K562 (cell line): ENCODE measurements around the gene ZNF284. TPM values are rescaled to one million over a fixed set of nuclear protein-coding genes. Genes with fewer than 3 reads are reported as not detected.

ENCODE experiments used
- CCAR2 ChIP-seq: fragments of 200-400 bp; formaldehyde crosslinking; IDR thresholded peaks from 2 replicates; pipeline ENCODE4 v1.6.1; 2017; ENCODE audit warnings: mild to moderate bottlenecking, low read depth, low read length
- CEBPZ ChIP-seq: fragments of 150-350 bp; IDR thresholded peaks from 2 replicates; pipeline ENCODE4 v1.6.1; 2014; ENCODE audit warnings: low read depth, mild to moderate bottlenecking, low read length, borderline replicate concordance
- LARP7 ChIP-seq: fragments of 450-650 bp; IDR thresholded peaks from 2 replicates; pipeline ENCODE4 v1.6.1; 2016
- NFATC3 ChIP-seq: fragments of 450-650 bp; IDR thresholded peaks from 2 replicates; pipeline ENCODE4 v1.6.1; 2017; ENCODE audit warnings: mild to moderate bottlenecking
- RBM34 ChIP-seq: fragments of 200-400 bp; formaldehyde crosslinking; IDR thresholded peaks from 2 replicates; pipeline ENCODE4 v1.6.1; 2018; ENCODE audit warnings: low read length, borderline replicate concordance; ENCODE audit not compliant: insufficient read depth
- ZBTB9 ChIP-seq: fragments of 450-650 bp; formaldehyde crosslinking; IDR thresholded peaks from 2 replicates; pipeline ENCODE4 v1.4.0; 2020; ENCODE audit warnings: mild to moderate bottlenecking, moderate library complexity
- ZNF445 ChIP-seq: fragments of 250-450 bp; sonication (Bioruptor Pico); IDR thresholded peaks from 2 replicates; pipeline ENCODE4 v1.4.0; 2020; ENCODE audit warnings: low read depth, mild to moderate bottlenecking, moderate library complexity
- polyA plus RNA-seq, 8 experiments: library from polyadenylated mRNA; depleted of rRNA in 4 of 8; stranded (reverse) in 5 of 8; unstranded in 3 of 8; fragments of >200 nt; fragmentation: Nextera tagmentation in 2 of 8; fragmentation: Illumina TruSeq in 1 of 8; extraction: Ambion mirVana in 2 of 8; extraction: Trizol in 1 of 8; gene quantifications; 2 replicates each; pipeline versions ENCODE4 v1.2.1 to v1.2.3, GENCODE V29; 2011 to 2014; ENCODE audit warnings: inconsistent platforms in 1 of 8, missing spikeins in 1 of 8
- total RNA-seq, 7 experiments: library from RNA; depleted of rRNA in 6 of 7; stranded (reverse); fragments of >200 nt in 6 of 7; fragmentation: Illumina TruSeq in 2 of 7; extraction: Trizol in 2 of 7; gene quantifications; 2 replicates each; pipeline versions ENCODE4 v1.2.1 to v1.2.3, GENCODE V29; 2011 to 2021; ENCODE audit warnings: low replicate concordance in 1 of 7
- TF ChIP-seq, protein P1 (sequence below): sonication (generic); formaldehyde crosslinking; IDR thresholded peaks from 2 replicates; pipeline ENCODE4 v1.8.0; 2022; ENCODE audit warnings: missing genetic modification reagents, mild to moderate bottlenecking, borderline replicate concordance

ZNF284 gene
- total and polyA plus RNA-seq, 9 of the 15 experiments (the other 6 are each of a cell fraction or from before 2014, with no cell fraction given), result 0.07 to 0.24 (median 0.20) TPM

DNA sequence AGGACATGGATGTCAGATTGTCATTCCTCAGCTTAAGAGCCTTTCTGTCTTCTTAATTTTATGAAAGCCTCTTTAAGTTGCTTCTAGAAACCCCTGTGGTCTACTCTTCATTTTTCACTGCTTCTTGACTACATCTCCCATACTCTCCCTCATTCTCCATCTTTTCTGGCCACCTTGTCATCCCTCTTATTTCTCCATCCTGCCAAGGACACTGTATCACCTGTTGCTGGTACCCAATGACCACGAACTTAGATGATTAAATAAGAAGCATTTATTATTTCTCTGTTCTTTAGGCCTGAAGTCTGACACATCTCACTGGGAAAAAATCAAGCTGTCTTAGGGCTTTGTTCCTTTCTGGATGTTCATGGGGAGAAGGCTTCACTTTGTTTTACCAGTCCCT is 10.9 kb upstream of the ZNF284 start (continued):
- no peak for TF ChIP-seq ZBTB9 (CRISPR knock-in tag)
- TF ChIP-seq CCAR2, result no peak
- no peak for TF ChIP-seq CEBPZ
- TF ChIP-seq ZNF445 (CRISPR knock-in tag), result no peak
- TF ChIP-seq RBM34, result no peak
- TF ChIP-seq NFATC3, result no peak
- no peak for TF ChIP-seq LARP7
- TF ChIP-seq, protein P1, sequence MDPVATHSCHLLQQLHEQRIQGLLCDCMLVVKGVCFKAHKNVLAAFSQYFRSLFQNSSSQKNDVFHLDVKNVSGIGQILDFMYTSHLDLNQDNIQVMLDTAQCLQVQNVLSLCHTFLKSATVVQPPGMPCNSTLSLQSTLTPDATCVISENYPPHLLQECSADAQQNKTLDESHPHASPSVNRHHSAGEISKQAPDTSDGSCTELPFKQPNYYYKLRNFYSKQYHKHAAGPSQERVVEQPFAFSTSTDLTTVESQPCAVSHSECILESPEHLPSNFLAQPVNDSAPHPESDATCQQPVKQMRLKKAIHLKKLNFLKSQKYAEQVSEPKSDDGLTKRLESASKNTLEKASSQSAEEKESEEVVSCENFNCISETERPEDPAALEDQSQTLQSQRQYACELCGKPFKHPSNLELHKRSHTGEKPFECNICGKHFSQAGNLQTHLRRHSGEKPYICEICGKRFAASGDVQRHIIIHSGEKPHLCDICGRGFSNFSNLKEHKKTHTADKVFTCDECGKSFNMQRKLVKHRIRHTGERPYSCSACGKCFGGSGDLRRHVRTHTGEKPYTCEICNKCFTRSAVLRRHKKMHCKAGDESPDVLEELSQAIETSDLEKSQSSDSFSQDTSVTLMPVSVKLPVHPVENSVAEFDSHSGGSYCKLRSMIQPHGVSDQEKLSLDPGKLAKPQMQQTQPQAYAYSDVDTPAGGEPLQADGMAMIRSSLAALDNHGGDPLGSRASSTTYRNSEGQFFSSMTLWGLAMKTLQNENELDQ, result no peak
- TF ChIP-seq, all 486 proteins: peak for 0
